ENCODE results near the gene NRARP. TPM values are rescaled to one million over a fixed set of nuclear protein-coding genes. Genes with fewer than 3 reads are reported as not detected.
A peak's percentile ranks its signal among the peaks of the same experiment; 100 is the strongest.

NRARP gene
- total RNA-seq, 1 donor from 2014 or later, result 2.2 TPM

- DNase-seq (ENCODE audit: low read depth), result no peak
- no peak overlapping the region for H3K4me3 ChIP-seq (ENCODE audit: low read depth, low read length)
- TF ChIP-seq CTCF (conservative IDR thresholded peaks at IDR 0.05; ENCODE audit: low read depth, low read length), result no peak
These were observed 5.4 kb upstream of the NRARP start for GRCh38 chr9:137307255-137308056.

- no peak for DNase-seq (ENCODE audit: low read depth)
- no peak for TF ChIP-seq CTCF (conservative IDR thresholded peaks at IDR 0.05; ENCODE audit: low read depth, low read length)
- H3K4me3 ChIP-seq (ENCODE audit: low read depth, low read length), result no peak overlapping the region
These were observed 4.8 kb upstream of the NRARP start for GRCh38 chr9:137306850-137307254.

- TF ChIP-seq CTCF (conservative IDR thresholded peaks at IDR 0.05; ENCODE audit: low read depth, low read length), result no peak
- DNase-seq (ENCODE audit: low read depth), result no peak
- H3K4me3 ChIP-seq (ENCODE audit: low read depth, low read length), result no peak overlapping the region
These were observed 4.2 kb upstream of the NRARP start for GRCh38 chr9:137306066-137306849.

- no peak for DNase-seq (ENCODE audit: low read depth)
- H3K4me3 ChIP-seq (ENCODE audit: low read depth, low read length), result no peak overlapping the region
- TF ChIP-seq CTCF (conservative IDR thresholded peaks at IDR 0.05; ENCODE audit: low read depth, low read length), result no peak
These were observed 3.7 kb upstream of the NRARP start for GRCh38 chr9:137305798-137306065.

GRCh38 chr9:137305060-137305797 lies 3.2 kb upstream of the NRARP start:
- H3K4me3 ChIP-seq (ENCODE audit: low read depth, low read length), result peak overlapping the region; percentile 19
- no peak for DNase-seq (ENCODE audit: low read depth)
- TF ChIP-seq CTCF (conservative IDR thresholded peaks at IDR 0.05; ENCODE audit: low read depth, low read length), result peak; percentile 7

GRCh38 chr9:137304383-137305059 lies 2.5 kb upstream of the NRARP start:
- no peak overlapping the region for H3K4me3 ChIP-seq (ENCODE audit: low read depth, low read length)
- DNase-seq (ENCODE audit: low read depth), result no peak

More at GRCh38 chr9:137304383-137305059, 2.5 kb upstream of the NRARP start:
- peak; percentile 27 for TF ChIP-seq CTCF (conservative IDR thresholded peaks at IDR 0.05; ENCODE audit: low read depth, low read length)
